HepG2 (cell line): Measurements from ENCODE around the gene UNC13D. TPM values are rescaled to one million over a fixed set of nuclear protein-coding genes. Genes with fewer than 3 reads are reported as not detected.

Experiments
- CHCHD3 ChIP-seq: sonication (generic); formaldehyde crosslinking; IDR thresholded peaks from 2 replicates; pipeline ENCODE4 v1.8.0; 2022; ENCODE audit warnings: mild to moderate bottlenecking, missing genetic modification reagents, moderate library complexity
- HIVEP1 ChIP-seq: sonication (generic); formaldehyde crosslinking; IDR thresholded peaks from 2 replicates; pipeline ENCODE4 v1.4.0; 2020; ENCODE audit warnings: mild to moderate bottlenecking, missing genetic modification reagents
- KIAA2018 ChIP-seq: sonication (generic); formaldehyde crosslinking; IDR thresholded peaks from 2 replicates; pipeline ENCODE4 v1.5.0; 2020; ENCODE audit warnings: mild to moderate bottlenecking, missing genetic modification reagents, borderline replicate concordance
- MTERF4 ChIP-seq: sonication (generic); formaldehyde crosslinking; IDR thresholded peaks from 2 replicates; pipeline ENCODE4 v1.8.0; 2023; ENCODE audit warnings: mild to moderate bottlenecking, missing genetic modification reagents
- NFIC ChIP-seq: IDR thresholded peaks from 2 replicates; pipeline ENCODE4 v1.6.1; 2012; ENCODE audit warnings: mild to moderate bottlenecking, low read length, inconsistent platforms
- ONECUT2 ChIP-seq: sonication (generic); formaldehyde crosslinking; IDR thresholded peaks from 2 replicates; pipeline ENCODE4 v1.4.0; 2020; ENCODE audit warnings: missing genetic modification reagents
- PAF1 ChIP-seq: IDR thresholded peaks from 2 replicates; pipeline ENCODE4 v1.6.1; 2016; ENCODE audit warnings: missing genetic modification reagents, missing compliant biosample characterization
- RBM39 ChIP-seq: fragments of 200-400 bp; formaldehyde crosslinking; IDR thresholded peaks from one replicate; pipeline ENCODE4 v1.6.1; 2018; ENCODE audit warnings: antibody characterized with exemption, mild to moderate bottlenecking, low read depth, low read length; ENCODE audit not compliant: poor library complexity, severe bottlenecking
- RERE ChIP-seq: IDR thresholded peaks from 2 replicates; pipeline ENCODE4 v1.6.1; 2016; ENCODE audit warnings: low read depth, missing genetic modification reagents, missing compliant biosample characterization
- SPEN ChIP-seq: sonication (generic); formaldehyde crosslinking; IDR thresholded peaks from 2 replicates; pipeline ENCODE4 v1.5.1; 2020; ENCODE audit warnings: low read depth, mild to moderate bottlenecking, missing genetic modification reagents
- STAT5B ChIP-seq: sonication (generic); formaldehyde crosslinking; IDR thresholded peaks from 2 replicates; pipeline ENCODE4 v1.4.0; 2020; ENCODE audit warnings: missing genetic modification reagents
- ZNF282 ChIP-seq: fragments of 450-650 bp; IDR thresholded peaks from 2 replicates; pipeline ENCODE4 v1.6.1; 2018; ENCODE audit not compliant: partially characterized antibody
- ZNF891 ChIP-seq: sonication (generic); formaldehyde crosslinking; IDR thresholded peaks from 2 replicates; pipeline ENCODE4 v1.5.0; 2020; ENCODE audit warnings: mild to moderate bottlenecking, missing genetic modification reagents
- ZZZ3 ChIP-seq: sonication (generic); formaldehyde crosslinking; IDR thresholded peaks from 2 replicates; pipeline ENCODE4 v1.4.0; 2020; ENCODE audit warnings: missing genetic modification reagents, mild to moderate bottlenecking, borderline replicate concordance
- polyA plus RNA-seq, 8 experiments: library from polyadenylated mRNA; depleted of rRNA in 3 of 8; stranded (reverse) in 7 of 8; unstranded in 1 of 8; fragments of >200 nt; fragmentation: Illumina TruSeq in 4 of 8; extraction: Trizol in 4 of 8; gene quantifications; 2 replicates each; pipeline versions ENCODE4 v1.2.1 to v1.2.3, GENCODE V29; 2011 to 2016; ENCODE audit warnings: low read depth in 4 of 8, missing spikeins in 1 of 8, mixed read lengths in 1 of 8; ENCODE audit not compliant: insufficient read depth in 1 of 8
- total RNA-seq, 5 experiments: library from RNA; depleted of rRNA; stranded (reverse); fragments of >200 nt; fragmentation: Illumina TruSeq; extraction: Trizol; gene quantifications; 2 replicates each; pipeline ENCODE4 v1.2.3, GENCODE V29; 2016; ENCODE audit warnings: low read depth in 1 of 5

Gene UNC13D
- total and polyA plus RNA-seq, 2 of the 13 experiments (the other 11 are each of a cell fraction or from before 2014, with no cell fraction given): 29.7 to 42.7 TPM

- TF ChIP-seq SPEN (CRISPR knock-in tag) (peak; percentile 93), HIVEP1 (CRISPR knock-in tag) (peak; percentile 92), PAF1 (CRISPR knock-in tag) (peak; percentile 97), ZNF282 (no peak), ONECUT2 (CRISPR knock-in tag) (no peak), STAT5B (no peak; the same call in 1 of the 2 replicates), MTERF4 (peak; percentile 96), ZNF891 (peak; percentile 39; the same call in 1 of the 2 replicates), RBM39 (peak; percentile 60), ZZZ3 (CRISPR knock-in tag) (no peak), NFIC (peak; percentile 57; the same call in 1 of the 2 replicates), RERE (peak; percentile 82), KIAA2018 (no peak), CHCHD3 (CRISPR knock-in tag) (no peak)
Observed at GRCh38 chr17:75872434-75873351, 28.5 kb upstream of the UNC13D start (continued).
